OCI-LY3 (cell line): ENCODE results near the gene CLCA1.

ENCODE experiments used
- H2AFZ ChIP-seq: fragments of 200-600, 300-600 bp; shearing (Covaris generic); 2 replicates; pipeline ENCODE4 v1.6.0; 2014; ENCODE audit warnings: antibody characterized with exemption, low read depth, low read length
- H3K27ac ChIP-seq: fragments of 200-600, 300-600 bp; sonication (generic); 2 replicates; pipeline ENCODE4 v1.5.1; 2014; ENCODE audit warnings: mild to moderate bottlenecking, low read length, moderate library complexity, mixed read lengths
- H3K27me3 ChIP-seq: fragments of 200-600, 300-600 bp; sonication (generic); 2 replicates; pipeline ENCODE4 v1.6.1; 2014; ENCODE audit warnings: low read depth, low read length, mixed read lengths
- H3K36me3 ChIP-seq: fragments of 200-600, 300-600 bp; sonication (generic); replicated peaks from 2 replicates; pipeline ENCODE3; 2014; ENCODE audit warnings: low read depth, low read length, mixed read lengths
- H3K4me1 ChIP-seq: fragments of 300-600, 200-600 bp; sonication (generic); 2 replicates; pipeline ENCODE4 v1.6.1; 2014; ENCODE audit warnings: low read length, mixed read lengths
- H3K4me2 ChIP-seq: fragments of 200-600, 300-600 bp; sonication (generic); 2 replicates; pipeline ENCODE4 v1.6.1; 2014; ENCODE audit warnings: low read length, mixed read lengths
- H3K4me3 ChIP-seq: fragments of 300-600, 200-600 bp; sonication (generic); 2 replicates; pipeline ENCODE4 v1.5.1; 2014; ENCODE audit warnings: antibody characterized with exemption, mild to moderate bottlenecking, low read length, moderate library complexity
- H3K79me2 ChIP-seq: fragments of 300-600, 200-600 bp; shearing (Covaris generic); 2 replicates; pipeline ENCODE4 v1.6.1; 2014; ENCODE audit warnings: mild to moderate bottlenecking, low read length, mixed read lengths
- H3K9ac ChIP-seq: fragments of 300-600, 200-600 bp; shearing (Covaris generic); 2 replicates; pipeline ENCODE4 v1.6.0; 2014; ENCODE audit warnings: mild to moderate bottlenecking, low read length, moderate library complexity
- H3K9me3 ChIP-seq: fragments of 200-600, 300-600 bp; shearing (Covaris generic); 2 replicates; pipeline ENCODE4 v1.6.1; 2014; ENCODE audit warnings: low read length, mixed read lengths; ENCODE audit not compliant: insufficient read depth
- H4K20me1 ChIP-seq: fragments of 200-600, 300-600 bp; sonication (generic); 2 replicates; pipeline ENCODE4 v1.6.1; 2016; ENCODE audit warnings: low read length, mixed read lengths; ENCODE audit not compliant: insufficient read depth
- EZH2phosphoT487 ChIP-seq: fragments of 200-600 bp; shearing (Covaris generic); IDR thresholded peaks from 2 replicates; pipeline ENCODE4 v1.6.1; 2018; ENCODE audit warnings: antibody characterized with exemption, mixed run types, low read depth
- TF ChIP-seq, protein P1 (sequence below): fragments of 200-600, 300-600 bp; sonication (generic); IDR thresholded peaks from 2 replicates; pipeline ENCODE4 v1.5.1; 2014; ENCODE audit warnings: antibody characterized with exemption, low read length, low read depth

The CLCA1 gene

DNA sequence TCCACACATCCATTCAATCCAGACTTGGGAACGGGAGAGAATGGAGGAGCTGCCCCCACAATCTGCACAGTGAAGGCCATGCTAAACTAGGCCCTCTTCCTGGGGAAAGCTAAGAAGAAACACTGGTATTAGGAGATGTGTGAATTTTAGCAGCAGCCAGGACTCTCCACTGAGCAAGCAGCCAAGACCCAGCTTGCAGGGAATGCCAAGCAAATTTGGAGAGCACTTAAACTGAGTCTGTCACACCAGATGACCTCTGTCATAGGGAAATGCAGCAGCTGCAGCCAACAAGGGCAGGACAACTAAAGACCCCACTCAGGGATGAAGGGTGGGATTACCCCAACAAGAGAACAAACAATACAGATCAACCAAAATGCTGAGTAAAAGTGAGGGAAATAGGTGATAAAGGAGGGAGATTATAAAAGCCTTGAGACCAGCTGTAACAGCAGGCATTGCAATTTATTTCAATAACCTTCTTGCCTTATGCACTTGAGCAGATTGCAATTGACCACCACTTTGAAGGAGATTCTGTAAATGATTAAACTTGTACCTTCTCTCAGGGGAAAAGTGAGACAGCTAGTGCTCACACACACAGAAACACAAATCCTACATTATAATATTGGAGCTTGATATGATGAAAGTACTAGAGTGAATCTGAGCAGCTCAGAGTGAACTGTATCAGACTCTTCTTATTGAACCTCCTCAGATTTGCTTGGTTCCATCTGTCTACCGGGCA lies 2.5 kb upstream of the CLCA1 start:
- Histone ChIP-seq H3K4me1 (peaks cover 57% of the 10 kb centered on the region), H3K36me3 (no peaks in the 10 kb centered on the region), H4K20me1 (no peaks in the 10 kb centered on the region), H3K9ac (no peak overlapping the region), H3K4me3 (no peak overlapping the region), H3K79me2 (no peaks in the 10 kb centered on the region), H3K9me3 (no peaks in the 10 kb centered on the region), H3K27ac (no peak overlapping the region), H2AFZ (no peak overlapping the region), H3K27me3 (no peaks in the 10 kb centered on the region), H3K4me2 (peak overlapping the region; percentile 34)
- TF ChIP-seq, protein P1, sequence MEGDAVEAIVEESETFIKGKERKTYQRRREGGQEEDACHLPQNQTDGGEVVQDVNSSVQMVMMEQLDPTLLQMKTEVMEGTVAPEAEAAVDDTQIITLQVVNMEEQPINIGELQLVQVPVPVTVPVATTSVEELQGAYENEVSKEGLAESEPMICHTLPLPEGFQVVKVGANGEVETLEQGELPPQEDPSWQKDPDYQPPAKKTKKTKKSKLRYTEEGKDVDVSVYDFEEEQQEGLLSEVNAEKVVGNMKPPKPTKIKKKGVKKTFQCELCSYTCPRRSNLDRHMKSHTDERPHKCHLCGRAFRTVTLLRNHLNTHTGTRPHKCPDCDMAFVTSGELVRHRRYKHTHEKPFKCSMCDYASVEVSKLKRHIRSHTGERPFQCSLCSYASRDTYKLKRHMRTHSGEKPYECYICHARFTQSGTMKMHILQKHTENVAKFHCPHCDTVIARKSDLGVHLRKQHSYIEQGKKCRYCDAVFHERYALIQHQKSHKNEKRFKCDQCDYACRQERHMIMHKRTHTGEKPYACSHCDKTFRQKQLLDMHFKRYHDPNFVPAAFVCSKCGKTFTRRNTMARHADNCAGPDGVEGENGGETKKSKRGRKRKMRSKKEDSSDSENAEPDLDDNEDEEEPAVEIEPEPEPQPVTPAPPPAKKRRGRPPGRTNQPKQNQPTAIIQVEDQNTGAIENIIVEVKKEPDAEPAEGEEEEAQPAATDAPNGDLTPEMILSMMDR, result no peak
- no peak for TF ChIP-seq EZH2phosphoT487

DNA sequence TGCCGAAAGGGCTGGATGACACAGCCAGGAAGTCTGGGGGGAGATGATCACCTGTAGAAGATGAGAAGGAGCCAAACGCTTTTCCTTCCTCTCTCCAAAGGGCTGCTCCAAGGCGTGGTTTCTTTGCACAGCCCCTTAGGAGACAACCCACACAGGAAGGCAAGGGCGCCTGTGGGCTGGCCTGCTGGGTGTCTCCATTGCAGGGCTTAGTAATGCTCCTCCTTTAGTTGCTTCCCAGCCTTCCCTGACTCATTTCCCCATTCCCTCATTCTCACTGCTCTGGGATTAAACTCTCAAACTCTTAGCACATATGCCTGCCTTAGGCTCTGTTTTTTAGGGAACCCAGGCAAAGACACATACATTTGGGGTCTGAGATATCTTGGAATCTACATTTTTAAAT lies 1.7 kb upstream of the CLCA1 start:
- H3K9ac ChIP-seq, result no peak overlapping the region
- no peaks in the 10 kb centered on the region for H3K79me2 ChIP-seq
- no peak overlapping the region for H3K27ac ChIP-seq
- H2AFZ ChIP-seq, result no peak overlapping the region
- no peaks in the 10 kb centered on the region for H3K9me3 ChIP-seq
- no peaks in the 10 kb centered on the region for H3K27me3 ChIP-seq
- no peak overlapping the region for H3K4me3 ChIP-seq
- H3K4me1 ChIP-seq, result peaks cover 63% of the 10 kb centered on the region
- no peaks in the 10 kb centered on the region for H3K36me3 ChIP-seq
- no peaks in the 10 kb centered on the region for H4K20me1 ChIP-seq
- no peak overlapping the region; the same call in 1 of the 2 replicates for H3K4me2 ChIP-seq
- no peak for TF ChIP-seq EZH2phosphoT487
- TF ChIP-seq, protein P1, result no peak

- no peak for TF ChIP-seq EZH2phosphoT487
- TF ChIP-seq, protein P1, result no peak
- Histone ChIP-seq H3K4me3 (peak overlapping the region; percentile 72), H3K4me1 (peaks cover 74% of the 10 kb centered on the region), H3K27me3 (no peaks in the 10 kb centered on the region), H2AFZ (no peak overlapping the region), H3K4me2 (peak overlapping the region; percentile 90), H3K9me3 (no peaks in the 10 kb centered on the region), H3K79me2 (no peaks in the 10 kb centered on the region), H4K20me1 (no peaks in the 10 kb centered on the region), H3K9ac (peak overlapping the region; percentile 78), H3K27ac (peak overlapping the region; percentile 99), H3K36me3 (no peaks in the 10 kb centered on the region)
Measured at GRCh38 chr1:86470859-86471258, 2.1 kb downstream of the CLCA1 start.

- Histone ChIP-seq H3K4me2 (peak overlapping the region; percentile 90), H3K9ac (peak overlapping the region; percentile 46), H3K4me3 (peak overlapping the region; percentile 72), H4K20me1 (no peaks in the 10 kb centered on the region), H2AFZ (no peak overlapping the region), H3K9me3 (no peaks in the 10 kb centered on the region), H3K27ac (peak overlapping the region; percentile 99), H3K4me1 (peaks cover 69% of the 10 kb centered on the region), H3K36me3 (no peaks in the 10 kb centered on the region), H3K27me3 (no peaks in the 10 kb centered on the region), H3K79me2 (no peaks in the 10 kb centered on the region)
- no peak for TF ChIP-seq EZH2phosphoT487
- TF ChIP-seq, protein P1, result no peak
Measured at GRCh38 chr1:86471291-86471690, 2.6 kb downstream of the CLCA1 start.
